ENCODE measurements around the gene CNOT1.

The CNOT1 gene

DNA sequence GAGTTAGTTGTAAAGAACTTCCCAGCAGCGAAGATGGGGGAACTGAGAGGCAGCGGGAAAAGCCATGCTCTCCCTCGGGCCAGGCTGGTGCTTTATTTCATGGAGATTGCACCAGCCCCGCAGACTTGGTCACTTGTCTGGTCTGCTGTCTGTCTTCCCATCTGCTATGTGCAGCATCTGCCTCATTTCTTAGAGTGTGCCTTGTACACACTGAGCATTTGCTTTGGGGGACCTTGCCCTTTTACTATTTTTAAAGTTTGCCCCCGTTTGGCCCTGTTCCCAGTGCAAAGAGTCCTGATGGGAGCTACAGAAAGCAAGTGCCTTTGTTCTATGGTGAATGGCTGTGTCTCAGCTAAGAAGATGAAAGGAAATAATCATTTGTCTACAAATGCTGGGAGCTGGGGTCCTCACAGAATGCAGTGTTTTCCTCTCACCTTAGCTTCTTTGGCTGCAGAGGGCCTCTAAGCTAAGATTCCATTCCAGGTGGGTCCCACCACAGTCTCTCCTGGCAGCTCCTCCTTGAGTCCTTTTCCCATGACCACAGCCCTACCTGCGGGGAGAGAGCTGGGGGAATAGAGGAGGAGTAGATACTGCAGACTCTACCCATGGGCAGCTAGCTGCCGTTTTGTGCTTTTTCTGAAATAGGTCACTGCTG, 25.1 kb upstream of the CNOT1 start:
- H3K36me3 ChIP-seq (replicated peaks): no peaks in the 10 kb centered on the region
- H3K27me3 ChIP-seq (replicated peaks): no peaks in the 10 kb centered on the region
- TF ChIP-seq, protein P1, sequence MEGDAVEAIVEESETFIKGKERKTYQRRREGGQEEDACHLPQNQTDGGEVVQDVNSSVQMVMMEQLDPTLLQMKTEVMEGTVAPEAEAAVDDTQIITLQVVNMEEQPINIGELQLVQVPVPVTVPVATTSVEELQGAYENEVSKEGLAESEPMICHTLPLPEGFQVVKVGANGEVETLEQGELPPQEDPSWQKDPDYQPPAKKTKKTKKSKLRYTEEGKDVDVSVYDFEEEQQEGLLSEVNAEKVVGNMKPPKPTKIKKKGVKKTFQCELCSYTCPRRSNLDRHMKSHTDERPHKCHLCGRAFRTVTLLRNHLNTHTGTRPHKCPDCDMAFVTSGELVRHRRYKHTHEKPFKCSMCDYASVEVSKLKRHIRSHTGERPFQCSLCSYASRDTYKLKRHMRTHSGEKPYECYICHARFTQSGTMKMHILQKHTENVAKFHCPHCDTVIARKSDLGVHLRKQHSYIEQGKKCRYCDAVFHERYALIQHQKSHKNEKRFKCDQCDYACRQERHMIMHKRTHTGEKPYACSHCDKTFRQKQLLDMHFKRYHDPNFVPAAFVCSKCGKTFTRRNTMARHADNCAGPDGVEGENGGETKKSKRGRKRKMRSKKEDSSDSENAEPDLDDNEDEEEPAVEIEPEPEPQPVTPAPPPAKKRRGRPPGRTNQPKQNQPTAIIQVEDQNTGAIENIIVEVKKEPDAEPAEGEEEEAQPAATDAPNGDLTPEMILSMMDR (IDR thresholded peaks at IDR 0.05; ENCODE audit: low read depth, low read length, missing control alignments): no peak
- in situ Hi-C loops (cut with HindIII; ENCODE audit: low pct_ligation_motif_present, low sequenced_read_pairs): no loop called here
- H3K4me3 ChIP-seq (ENCODE audit: low read depth, low read length): no peak overlapping the region
- no peak overlapping the region for H3K27ac ChIP-seq
- no peak for DNase-seq

DNA sequence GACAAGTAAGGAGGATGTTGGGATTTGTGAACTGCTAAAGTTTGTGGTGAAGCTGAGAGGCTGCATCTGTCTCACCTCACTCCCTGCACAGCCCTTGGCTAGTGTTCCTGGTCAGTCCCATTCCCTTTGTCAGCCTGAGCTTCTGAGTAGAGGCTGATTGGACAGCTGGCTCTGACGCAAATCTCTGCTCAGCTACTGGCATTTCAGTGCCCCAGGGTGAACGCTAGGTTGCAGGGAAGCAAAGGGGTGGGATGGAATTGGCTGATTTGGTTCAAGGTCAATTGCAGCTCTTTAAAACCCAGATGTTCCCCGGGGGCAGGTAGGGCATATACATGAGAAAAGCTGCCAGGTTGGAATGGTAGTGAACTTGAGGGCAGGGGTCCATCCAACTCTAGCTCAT, 23.1 kb upstream of the CNOT1 start:
- no peaks in the 10 kb centered on the region for H3K36me3 ChIP-seq (replicated peaks)
- TF ChIP-seq, protein P1 (IDR thresholded peaks at IDR 0.05; ENCODE audit: low read depth, low read length, missing control alignments): no peak
- DNase-seq: peak; percentile 16
- no peak overlapping the region for H3K27ac ChIP-seq
- H3K27me3 ChIP-seq (replicated peaks): no peaks in the 10 kb centered on the region
- H3K4me3 ChIP-seq (ENCODE audit: low read depth, low read length): no peak overlapping the region
- in situ Hi-C loops (cut with HindIII; ENCODE audit: low pct_ligation_motif_present, low sequenced_read_pairs): no loop called here

DNA sequence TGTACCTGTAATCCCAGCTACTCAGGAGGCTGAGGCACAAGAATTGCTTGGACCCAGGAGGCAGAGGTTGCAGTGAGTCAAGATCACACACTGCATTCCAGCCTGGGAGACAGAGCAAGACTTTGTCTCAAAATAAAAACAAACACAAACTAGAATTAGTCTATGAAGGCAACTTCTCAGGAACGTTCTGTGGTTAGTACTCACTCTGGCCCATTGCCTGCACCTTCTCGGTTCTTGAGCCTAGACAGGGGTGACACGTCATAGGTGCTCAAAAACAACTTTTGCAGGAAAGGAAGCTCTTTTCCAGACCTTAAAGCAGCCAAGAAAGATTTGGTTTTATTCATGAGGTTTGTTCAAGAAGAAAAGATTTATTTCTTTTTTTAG, 22.3 kb upstream of the CNOT1 start:
- no peak overlapping the region for H3K4me3 ChIP-seq (ENCODE audit: low read depth, low read length)
- H3K36me3 ChIP-seq (replicated peaks): no peaks in the 10 kb centered on the region
- no peaks in the 10 kb centered on the region for H3K27me3 ChIP-seq (replicated peaks)
- TF ChIP-seq, protein P1 (IDR thresholded peaks at IDR 0.05; ENCODE audit: low read depth, low read length, missing control alignments): no peak
- in situ Hi-C loops (cut with HindIII; ENCODE audit: low pct_ligation_motif_present, low sequenced_read_pairs): no loop called here
- peak; percentile 59 for DNase-seq
- H3K27ac ChIP-seq: no peak overlapping the region

DNA sequence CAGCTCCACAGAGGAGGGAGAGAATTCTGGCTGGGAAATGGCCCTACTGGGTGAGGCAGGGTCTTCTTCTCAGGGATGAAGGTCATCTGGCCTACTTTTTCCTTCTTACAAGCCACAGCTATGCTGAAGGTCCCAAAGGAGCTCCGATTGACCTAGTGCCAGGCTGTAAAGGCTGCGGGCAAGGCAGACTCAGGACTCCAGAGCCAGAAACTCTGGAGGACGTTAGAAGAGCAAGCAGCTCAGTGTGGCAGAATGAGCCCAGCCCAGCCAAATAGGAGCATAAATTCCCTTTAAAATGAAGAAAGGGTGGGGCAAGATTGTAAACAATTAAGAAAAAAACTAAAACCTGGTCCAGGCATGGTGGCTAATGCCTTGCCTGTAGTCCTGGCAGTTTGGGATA, 20.1 kb upstream of the CNOT1 start:
- DNase-seq: no peak
- H3K4me3 ChIP-seq (ENCODE audit: low read depth, low read length): no peak overlapping the region
- no peaks in the 10 kb centered on the region for H3K27me3 ChIP-seq (replicated peaks)
- H3K36me3 ChIP-seq (replicated peaks): no peaks in the 10 kb centered on the region
- H3K27ac ChIP-seq: no peak overlapping the region
- TF ChIP-seq, protein P1 (IDR thresholded peaks at IDR 0.05; ENCODE audit: low read depth, low read length, missing control alignments): no peak
- in situ Hi-C loops (cut with HindIII; ENCODE audit: low pct_ligation_motif_present, low sequenced_read_pairs): no loop called here

DNA sequence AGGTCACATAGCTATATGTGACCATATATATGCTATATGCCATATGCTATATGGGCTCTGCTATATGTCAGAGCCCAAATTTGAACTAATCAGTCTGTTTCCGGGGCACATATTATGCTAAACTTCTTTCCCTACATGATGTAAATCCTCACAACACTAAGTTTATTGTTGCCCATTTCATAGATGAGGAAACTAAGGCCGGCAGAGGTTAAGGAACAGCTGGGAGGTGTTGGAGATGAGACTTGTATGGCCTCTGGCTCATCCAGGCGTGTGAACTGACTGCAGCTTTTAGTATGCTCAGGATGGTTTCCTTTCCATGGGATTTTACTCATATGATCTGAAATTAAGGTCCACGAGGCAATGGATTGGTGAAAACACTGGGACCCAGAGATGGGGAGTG, 17.5 kb upstream of the CNOT1 start:
- no peak overlapping the region for H3K4me3 ChIP-seq (ENCODE audit: low read depth, low read length)
- H3K36me3 ChIP-seq (replicated peaks): no peaks in the 10 kb centered on the region
- TF ChIP-seq, protein P1 (IDR thresholded peaks at IDR 0.05; ENCODE audit: low read depth, low read length, missing control alignments): no peak
- no peaks in the 10 kb centered on the region for H3K27me3 ChIP-seq (replicated peaks)
- DNase-seq: no peak
- in situ Hi-C loops (cut with HindIII; ENCODE audit: low pct_ligation_motif_present, low sequenced_read_pairs): no loop called here
- no peak overlapping the region for H3K27ac ChIP-seq
